HepG2 (cell line): ENCODE measurements around the gene STAB2. TPM values are rescaled to one million over a fixed set of nuclear protein-coding genes. Genes with fewer than 3 reads are reported as not detected.

Source experiments
- ATAC-seq: fragments of 200-7000 bp; cut with Tn5 transposase; 3 replicates; pipeline ENCODE4 v1.9.1; 2020; ENCODE audit warnings: mild to moderate bottlenecking, moderate library complexity
- BruUV-seq: library from RNA; stranded (reverse); fragments of 400-500 nt; replicated peaks from 2 replicates; lab custom pipeline; 2021; lab: Mats Ljungman, UMichigan
- CTCF ChIA-PET: fragments of 300-600 bp; formaldehyde crosslinking; extraction: SDS; loops from one replicate; lab custom pipeline; 2021; ENCODE audit warnings: low total read pairs, inconsistent platforms, low intra/inter-chr PET ratio; lab: Yijun Ruan, JAX
- POLR2A ChIA-PET: fragments of 350-600 bp; sonication (Branson Sonifier 250); formaldehyde crosslinking; loops from one replicate; lab custom pipeline; 2020; ENCODE audit warnings: antibody characterized with exemption, inconsistent platforms; lab: Yijun Ruan, JAX
- DNase-seq: peaks from one replicate; pipeline ENCODE4 v3.0.0-alpha.2; 2015; ENCODE audit warnings: low spot score
- FAIRE-seq: peaks from 3 replicates; lab custom pipeline; 2011; peaks lifted over from hg19 to GRCh38; lab: Jason Lieb, UNC
- H2AFZ ChIP-seq: one replicate; pipeline ENCODE4 v1.6.1; 2011; ENCODE audit warnings: low read length, inconsistent platforms
- H3K27ac ChIP-seq: fragments of 300-600 bp; 3 replicates; pipeline ENCODE4 v1.8.0; 2011; ENCODE audit warnings: mixed run types, mild to moderate bottlenecking, mixed read lengths, low read length, inconsistent platforms; ENCODE audit not compliant: insufficient read depth; ENCODE audit errors: extremely low read length
- H3K27me3 ChIP-seq, 2 experiments: fragments of 200-600 bp in 1 of 2; 2 replicates in 1 of 2; 3 replicates in 1 of 2; pipeline versions ENCODE4 v1.6.0 to v1.8.0; 2011; ENCODE audit warnings: low read length in 2 of 2, mild to moderate bottlenecking in 2 of 2, moderate library complexity in 2 of 2, inconsistent platforms in 1 of 2; ENCODE audit not compliant: insufficient read depth in 2 of 2, control insufficient read depth in 1 of 2
- H3K36me3 ChIP-seq, 2 experiments: fragments of 200-600 bp in 1 of 2; replicated peaks in 1 of 2; 2 replicates in 1 of 2; 3 replicates in 1 of 2; pipeline versions ENCODE4 v1.5.1 to v1.8.0; 2011; ENCODE audit warnings: low read length in 2 of 2, inconsistent platforms in 1 of 2; ENCODE audit not compliant: insufficient read depth in 2 of 2, control insufficient read depth in 1 of 2
- H3K4me1 ChIP-seq: 2 replicates; pipeline ENCODE4 v1.5.1; 2012; ENCODE audit warnings: low read length, inconsistent platforms; ENCODE audit not compliant: insufficient read depth
- H3K4me2 ChIP-seq: 2 replicates; pipeline ENCODE4 v1.6.0; 2011; ENCODE audit warnings: low read depth, low read length, inconsistent platforms
- H3K4me3 ChIP-seq, 3 experiments: fragments of 200-600 bp in 1 of 3; sonication (generic), shearing (Covaris generic) in 1 of 3; replicated peaks in 1 of 3; 2 replicates each; pipeline ENCODE4 v1.5.1; 2011 to 2016; ENCODE audit warnings: low read length in 3 of 3, inconsistent platforms in 2 of 3, low read depth in 2 of 3, mild to moderate bottlenecking in 2 of 3, control low read depth in 1 of 3, mixed read lengths in 1 of 3; ENCODE audit not compliant: insufficient read depth in 1 of 3
- H3K79me2 ChIP-seq: one replicate; pipeline ENCODE4 v1.6.1; 2011; ENCODE audit warnings: low read length, inconsistent platforms; ENCODE audit not compliant: insufficient read depth
- H3K9ac ChIP-seq: 2 replicates; pipeline ENCODE4 v1.6.0; 2011; ENCODE audit warnings: mild to moderate bottlenecking, low read depth, low read length, inconsistent platforms; ENCODE audit not compliant: insufficient read depth
- H3K9me3 ChIP-seq: 2 replicates; pipeline ENCODE4 v1.5.1; 2012; ENCODE audit warnings: mild to moderate bottlenecking, low read length
- H4K20me1 ChIP-seq: 2 replicates; pipeline ENCODE4 v1.6.0; 2011; ENCODE audit warnings: inconsistent platforms, mild to moderate bottlenecking, low read length, moderate library complexity; ENCODE audit not compliant: insufficient read depth
- CBX2 ChIP-seq, 2 experiments: fragments of 200-600 bp in 1 of 2; sonication (generic); formaldehyde crosslinking in 1 of 2; IDR thresholded peaks; 2 replicates each; pipeline versions ENCODE4 v1.7.0 to v1.8.1; 2018 to 2022; ENCODE audit warnings: low read depth in 2 of 2, low read length in 1 of 2, mild to moderate bottlenecking in 1 of 2, missing genetic modification reagents in 1 of 2
- CEBPG ChIP-seq: IDR thresholded peaks from 2 replicates; pipeline ENCODE4 v1.6.1; 2016
- CENPT ChIP-seq: sonication (generic); formaldehyde crosslinking; IDR thresholded peaks from 2 replicates; pipeline ENCODE4 v1.8.0; 2022; ENCODE audit warnings: low read depth, mild to moderate bottlenecking, moderate library complexity, missing genetic modification reagents
- CREB1 ChIP-seq, 2 experiments: fragments of 450-650 bp in 1 of 2; IDR thresholded peaks; 2 replicates each; pipeline ENCODE4 v1.6.1; 2016 to 2017; ENCODE audit warnings: control low read depth in 1 of 2, mild to moderate bottlenecking in 1 of 2, missing compliant biosample characterization in 1 of 2, missing genetic modification characterization in 1 of 2
- CREB3 ChIP-seq: sonication (generic); formaldehyde crosslinking; IDR thresholded peaks from 2 replicates; pipeline ENCODE4 v1.5.0; 2020; ENCODE audit warnings: missing genetic modification reagents
- EP300 ChIP-seq, 3 experiments: sonication (generic) in 1 of 3; formaldehyde crosslinking in 1 of 3; IDR thresholded peaks; 2 replicates each; pipeline versions ENCODE4 v1.5.1 to v1.6.1; 2011 to 2020; ENCODE audit warnings: low read depth in 2 of 3, low read length in 2 of 3, borderline replicate concordance in 1 of 3, improper control_type of control experiment in 1 of 3, mild to moderate bottlenecking in 1 of 3, missing genetic modification reagents in 1 of 3, moderate library complexity in 1 of 3
- HNRNPL ChIP-seq: fragments of 200-400 bp; formaldehyde crosslinking; IDR thresholded peaks from 2 replicates; pipeline ENCODE4 v1.6.1; 2017; ENCODE audit warnings: mild to moderate bottlenecking, low read depth, low read length
- MED13 ChIP-seq: sonication (generic); formaldehyde crosslinking; IDR thresholded peaks from 2 replicates; pipeline ENCODE4 v1.5.0; 2020; ENCODE audit warnings: missing genetic modification reagents
- NFE2L1 ChIP-seq: sonication (generic); formaldehyde crosslinking; IDR thresholded peaks from 2 replicates; pipeline ENCODE4 v1.4.0; 2020; ENCODE audit warnings: missing genetic modification reagents, mild to moderate bottlenecking, borderline replicate concordance
- SOX6 ChIP-seq, 2 experiments: fragments of 450-650 bp in 1 of 2; sonication (generic) in 1 of 2; formaldehyde crosslinking in 1 of 2; IDR thresholded peaks; 2 replicates each; pipeline versions ENCODE4 v1.4.0 to v1.6.1; 2017 to 2020; ENCODE audit warnings: antibody characterized with exemption in 1 of 2, mild to moderate bottlenecking in 1 of 2, missing genetic modification reagents in 1 of 2
- ZFP62 ChIP-seq: sonication (generic); formaldehyde crosslinking; IDR thresholded peaks from 2 replicates; pipeline ENCODE4 v1.4.0; 2020; ENCODE audit warnings: missing genetic modification reagents
- ZMYM2 ChIP-seq: sonication (generic); formaldehyde crosslinking; IDR thresholded peaks from 2 replicates; pipeline ENCODE4 v1.8.0; 2022; ENCODE audit warnings: mild to moderate bottlenecking, missing genetic modification reagents
- ZNF101 ChIP-seq: sonication (generic); formaldehyde crosslinking; IDR thresholded peaks from 2 replicates; pipeline ENCODE4 v1.4.0; 2020; ENCODE audit warnings: mild to moderate bottlenecking, low read depth, missing genetic modification reagents, borderline replicate concordance
- ZNF138 ChIP-seq: sonication (generic); formaldehyde crosslinking; IDR thresholded peaks from 2 replicates; pipeline ENCODE4 v1.5.0; 2020; ENCODE audit warnings: mild to moderate bottlenecking, low read depth, missing genetic modification reagents
- ZNF282 ChIP-seq: fragments of 450-650 bp; IDR thresholded peaks from 2 replicates; pipeline ENCODE4 v1.6.1; 2018; ENCODE audit not compliant: partially characterized antibody
- ZNF460 ChIP-seq: sonication (generic); formaldehyde crosslinking; IDR thresholded peaks from 2 replicates; pipeline ENCODE4 v1.5.1; 2020; ENCODE audit warnings: missing genetic modification reagents, mild to moderate bottlenecking, borderline replicate concordance
- ZNF75D ChIP-seq: sonication (generic); formaldehyde crosslinking; IDR thresholded peaks from 2 replicates; pipeline ENCODE4 v1.8.1; 2023; ENCODE audit warnings: missing genetic modification reagents, mild to moderate bottlenecking, borderline replicate concordance
- WGBS: methylation state at CpG from one replicate; pipeline ENCODE4 v1.1.6; 2017; ENCODE audit warnings: low lambda C conversion rate; 5-methylcytosine and 5-hydroxymethylcytosine counted together
- in situ Hi-C: cut with HindIII; loops from 2 replicates; pipeline ENCODE4 v1.10.0; 2017; ENCODE audit warnings: low pct_unique_long_range_greater_than_20kb; ENCODE audit not compliant: extremely low pct_ligation_motif_present
- intact Hi-C: fragments of 100-400 bp; cut with micrococcal nuclease; formaldehyde crosslinking; loops from one replicate; pipeline ENCODE4 v1.10.0; 2022; ENCODE audit not compliant: unreplicated experiment
- polyA plus RNA-seq, 8 experiments: library from polyadenylated mRNA; depleted of rRNA in 3 of 8; stranded (reverse) in 7 of 8; unstranded in 1 of 8; fragments of >200 nt; fragmentation: Illumina TruSeq in 4 of 8; extraction: Trizol in 4 of 8; gene quantifications; 2 replicates each; pipeline versions ENCODE4 v1.2.1 to v1.2.3, GENCODE V29; 2011 to 2016; ENCODE audit warnings: low read depth in 4 of 8, missing spikeins in 1 of 8, mixed read lengths in 1 of 8; ENCODE audit not compliant: insufficient read depth in 1 of 8
- total RNA-seq, 5 experiments: library from RNA; depleted of rRNA; stranded (reverse); fragments of >200 nt; fragmentation: Illumina TruSeq; extraction: Trizol; gene quantifications; 2 replicates each; pipeline ENCODE4 v1.2.3, GENCODE V29; 2016; ENCODE audit warnings: low read depth in 1 of 5
- TF ChIP-seq, protein P1 (sequence below): sonication (generic); formaldehyde crosslinking; IDR thresholded peaks from 2 replicates; pipeline ENCODE4 v1.5.1; 2020; ENCODE audit warnings: mild to moderate bottlenecking, missing genetic modification reagents, borderline replicate concordance

The STAB2 gene
- total and polyA plus RNA-seq, 2 of the 13 experiments (the other 11 are each of a cell fraction or from before 2014, with no cell fraction given): not detected

- no peak for TF ChIP-seq CBX2 (IDR thresholded peaks at IDR 0.05; ENCODE audit: low read depth, low read length)
- TF ChIP-seq CBX2 (CRISPR knock-in tag; IDR thresholded peaks at IDR 0.05; ENCODE audit: low read depth): no peak
- TF ChIP-seq SOX6 (IDR thresholded peaks at IDR 0.05): no peak
- no peak for TF ChIP-seq SOX6 (CRISPR knock-in tag; IDR thresholded peaks at IDR 0.05)
- no peak for TF ChIP-seq ZNF138 (CRISPR knock-in tag)
- TF ChIP-seq HNRNPL: no peak
- TF ChIP-seq NFE2L1 (CRISPR knock-in tag): no peak
- TF ChIP-seq CREB1 (IDR thresholded peaks at IDR 0.05): no peak
- TF ChIP-seq CREB1 (CRISPR knock-in tag; IDR thresholded peaks at IDR 0.05): no peak
- no peak for TF ChIP-seq ZNF101
- TF ChIP-seq EP300 (IDR thresholded peaks at IDR 0.05; ENCODE audit: low read depth in 2 of 2, low read length in 2 of 2): no peak
- no peak for TF ChIP-seq EP300 (CRISPR knock-in tag; IDR thresholded peaks at IDR 0.05; ENCODE audit: borderline replicate concordance)
- TF ChIP-seq CENPT: no peak
- TF ChIP-seq ZNF75D (CRISPR knock-in tag): no peak
Measured at GRCh38 chr12:103707446-103707845, 120.4 kb downstream of the STAB2 start (continued).

- no TSS peak for BruUV-seq
- H2AFZ ChIP-seq: no peak overlapping the region
- ChIA-PET CTCF (no interaction called here), POLR2A (no interaction called here)
- H3K27ac ChIP-seq: no peak overlapping the region
- no peak overlapping the region for H3K4me3 ChIP-seq
- H3K9me3 ChIP-seq: no peaks in the 10 kb centered on the region
- intact Hi-C loops: no loop called here
- H3K4me1 ChIP-seq: no peaks in the 10 kb centered on the region
- H3K27me3 ChIP-seq: peaks cover 0 to under 1% of the 10 kb centered on the region in 2 experiments; a peak in 2 of 5 replicates
- no peak for DNase-seq
- in situ Hi-C loops: no loop called here
- H3K79me2 ChIP-seq: no peaks in the 10 kb centered on the region
- FAIRE-seq: no peak
- H3K36me3 ChIP-seq: no peaks in the 10 kb centered on the region
- no peak for ATAC-seq
- no peaks in the 10 kb centered on the region for H4K20me1 ChIP-seq
- H3K9ac ChIP-seq: no peak overlapping the region
- H3K4me2 ChIP-seq: no peak overlapping the region
- WGBS: 79% methylated on average over 1 of the region's 1 CpG
- TF ChIP-seq ZNF282 (no peak), MED13 (CRISPR knock-in tag) (no peak), ZMYM2 (CRISPR knock-in tag) (no peak), ZFP62 (CRISPR knock-in tag) (no peak), CEBPG (no peak), CREB3 (CRISPR knock-in tag) (no peak), ZNF460 (CRISPR knock-in tag) (no peak)
- TF ChIP-seq, protein P1, sequence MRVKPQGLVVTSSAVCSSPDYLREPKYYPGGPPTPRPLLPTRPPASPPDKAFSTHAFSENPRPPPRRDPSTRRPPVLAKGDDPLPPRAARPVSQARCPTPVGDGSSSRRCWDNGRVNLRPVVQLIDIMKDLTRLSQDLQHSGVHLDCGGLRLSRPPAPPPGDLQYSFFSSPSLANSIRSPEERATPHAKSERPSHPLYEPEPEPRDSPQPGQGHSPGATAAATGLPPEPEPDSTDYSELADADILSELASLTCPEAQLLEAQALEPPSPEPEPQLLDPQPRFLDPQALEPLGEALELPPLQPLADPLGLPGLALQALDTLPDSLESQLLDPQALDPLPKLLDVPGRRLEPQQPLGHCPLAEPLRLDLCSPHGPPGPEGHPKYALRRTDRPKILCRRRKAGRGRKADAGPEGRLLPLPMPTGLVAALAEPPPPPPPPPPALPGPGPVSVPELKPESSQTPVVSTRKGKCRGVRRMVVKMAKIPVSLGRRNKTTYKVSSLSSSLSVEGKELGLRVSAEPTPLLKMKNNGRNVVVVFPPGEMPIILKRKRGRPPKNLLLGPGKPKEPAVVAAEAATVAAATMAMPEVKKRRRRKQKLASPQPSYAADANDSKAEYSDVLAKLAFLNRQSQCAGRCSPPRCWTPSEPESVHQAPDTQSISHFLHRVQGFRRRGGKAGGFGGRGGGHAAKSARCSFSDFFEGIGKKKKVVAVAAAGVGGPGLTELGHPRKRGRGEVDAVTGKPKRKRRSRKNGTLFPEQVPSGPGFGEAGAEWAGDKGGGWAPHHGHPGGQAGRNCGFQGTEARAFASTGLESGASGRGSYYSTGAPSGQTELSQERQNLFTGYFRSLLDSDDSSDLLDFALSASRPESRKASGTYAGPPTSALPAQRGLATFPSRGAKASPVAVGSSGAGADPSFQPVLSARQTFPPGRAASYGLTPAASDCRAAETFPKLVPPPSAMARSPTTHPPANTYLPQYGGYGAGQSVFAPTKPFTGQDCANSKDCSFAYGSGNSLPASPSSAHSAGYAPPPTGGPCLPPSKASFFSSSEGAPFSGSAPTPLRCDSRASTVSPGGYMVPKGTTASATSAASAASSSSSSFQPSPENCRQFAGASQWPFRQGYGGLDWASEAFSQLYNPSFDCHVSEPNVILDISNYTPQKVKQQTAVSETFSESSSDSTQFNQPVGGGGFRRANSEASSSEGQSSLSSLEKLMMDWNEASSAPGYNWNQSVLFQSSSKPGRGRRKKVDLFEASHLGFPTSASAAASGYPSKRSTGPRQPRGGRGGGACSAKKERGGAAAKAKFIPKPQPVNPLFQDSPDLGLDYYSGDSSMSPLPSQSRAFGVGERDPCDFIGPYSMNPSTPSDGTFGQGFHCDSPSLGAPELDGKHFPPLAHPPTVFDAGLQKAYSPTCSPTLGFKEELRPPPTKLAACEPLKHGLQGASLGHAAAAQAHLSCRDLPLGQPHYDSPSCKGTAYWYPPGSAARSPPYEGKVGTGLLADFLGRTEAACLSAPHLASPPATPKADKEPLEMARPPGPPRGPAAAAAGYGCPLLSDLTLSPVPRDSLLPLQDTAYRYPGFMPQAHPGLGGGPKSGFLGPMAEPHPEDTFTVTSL (CRISPR knock-in tag): no peak
Measured at GRCh38 chr12:103710544-103710943, 123.5 kb downstream of the STAB2 start.
